Inflammatory macrophage (primary cell): Measurements from ENCODE around the gene LETM1.

Experiments
- DNase-seq, 2 donors: peaks; one replicate each; pipeline ENCODE4 v3.0.0-alpha.2; 2020 to 2022

Gene LETM1

DNA sequence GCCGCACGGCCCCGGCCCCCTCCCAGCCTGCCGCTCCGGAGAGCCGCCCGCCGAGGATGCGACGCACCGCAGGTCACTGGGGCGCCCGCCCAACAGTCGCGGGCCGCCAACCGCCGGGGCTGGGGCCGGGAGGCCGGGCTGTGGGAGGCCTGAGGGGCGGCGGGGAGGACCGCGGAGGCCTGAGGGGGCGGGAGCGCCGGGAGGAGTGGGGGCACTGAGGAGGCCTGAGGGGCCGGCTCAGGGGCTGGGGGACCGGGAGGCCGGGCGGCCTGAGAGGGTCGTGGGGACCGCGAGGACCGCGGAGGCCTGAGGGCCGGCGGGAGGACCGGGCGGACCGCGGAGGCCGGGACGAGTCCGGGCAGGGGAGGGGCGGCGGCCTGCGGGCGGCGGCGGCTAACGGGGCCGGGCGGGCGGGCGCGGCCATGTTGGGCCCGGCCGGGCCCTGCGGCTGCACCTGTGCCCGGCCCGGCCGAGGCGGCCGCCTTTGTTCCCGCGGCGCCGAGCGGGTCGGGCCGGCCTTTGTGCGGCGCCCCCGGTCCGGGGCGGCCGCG, 15.6 kb upstream of the LETM1 start:
- no peak for DNase-seq

DNA sequence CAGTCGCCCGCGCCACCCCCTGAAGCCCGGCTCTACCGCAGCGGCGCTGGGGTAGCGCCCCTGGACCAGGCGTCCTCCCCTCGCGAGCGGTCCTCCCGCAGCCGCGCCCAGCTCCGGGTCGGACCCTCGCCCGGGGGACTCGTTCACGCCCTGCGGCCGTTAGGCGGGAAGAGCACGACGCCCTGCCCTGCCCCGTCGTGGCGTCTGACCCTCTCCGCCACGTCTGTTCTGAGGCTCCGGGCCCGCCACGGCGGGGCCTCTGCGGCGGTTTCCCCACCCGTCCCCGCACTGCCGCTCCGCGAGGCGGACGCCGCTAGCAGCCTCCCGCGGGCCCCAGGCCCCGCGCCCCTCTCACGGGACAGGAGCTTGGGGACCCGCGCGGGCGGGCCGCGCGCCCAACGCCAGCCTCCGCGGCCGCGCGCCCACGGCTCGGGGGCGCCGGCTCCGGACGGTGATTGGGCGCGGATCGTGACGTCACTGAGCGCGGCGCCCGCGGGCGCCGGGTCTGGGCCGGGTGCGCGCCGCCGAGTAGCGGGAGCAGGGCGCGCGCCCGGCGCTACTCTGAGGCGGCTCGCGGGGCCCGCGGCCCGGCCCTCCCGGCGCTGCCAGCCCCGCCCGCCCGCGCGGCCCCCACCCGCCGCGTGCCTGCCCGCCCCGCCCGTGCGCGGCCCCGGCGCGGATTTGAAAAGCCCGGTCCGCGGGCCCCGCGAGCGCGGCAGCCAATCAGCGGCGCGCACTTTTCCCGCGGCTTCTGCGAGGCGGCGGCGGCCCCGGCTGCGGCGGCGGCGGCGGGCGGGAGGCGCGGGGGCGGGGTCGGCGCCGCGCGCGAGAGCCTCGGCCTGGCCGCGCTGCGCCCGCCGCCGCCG, 14.9 kb upstream of the LETM1 start, which contains the start of gene NSD2:
Gene NSD2 (plus strand): TSS at position 816 of the 866 bp plus-strand sequence. CDS start 29,262 bp downstream, outside the sequence.
- peak; percentile 86 to 93 for DNase-seq

DNA sequence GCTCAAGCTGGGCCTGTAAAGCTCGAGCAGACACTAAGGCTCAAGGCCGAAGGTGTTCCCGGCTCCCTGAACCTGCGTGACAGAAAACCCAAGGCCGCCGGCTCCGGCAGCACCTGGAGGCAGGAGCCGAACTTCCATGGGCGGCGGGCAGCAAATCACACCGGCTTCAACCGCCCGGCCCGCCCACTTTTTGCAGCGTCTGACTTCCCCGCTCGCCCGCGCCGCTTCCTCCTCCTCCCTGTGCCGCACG, 14.3 kb upstream of the LETM1 start:
- DNase-seq = peak; percentile 68 to 75

- no peak for DNase-seq
These were observed 13.8 kb upstream of the LETM1 start for GRCh38 chr4:1869530-1870327.

DNA sequence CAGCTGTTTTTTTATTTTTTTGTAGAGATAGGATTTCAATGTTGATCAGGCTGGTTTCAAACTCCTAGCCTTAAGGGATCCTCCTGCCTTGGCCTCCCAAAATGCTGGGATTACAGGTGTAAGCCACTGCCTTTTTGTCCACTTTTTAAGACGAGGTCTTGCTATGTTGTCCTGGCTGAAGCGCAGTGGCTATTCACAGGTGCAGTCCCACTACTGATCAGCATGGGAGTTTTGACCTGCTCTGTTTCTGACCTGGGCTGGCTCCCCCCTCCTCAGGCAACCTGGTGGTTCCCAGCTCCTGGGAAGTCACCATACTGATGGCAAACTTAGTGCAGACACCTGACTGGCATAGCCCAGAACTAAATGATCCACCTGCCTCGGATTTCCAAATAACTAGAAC, 13.0 kb upstream of the LETM1 start:
- DNase-seq = no peak

DNA sequence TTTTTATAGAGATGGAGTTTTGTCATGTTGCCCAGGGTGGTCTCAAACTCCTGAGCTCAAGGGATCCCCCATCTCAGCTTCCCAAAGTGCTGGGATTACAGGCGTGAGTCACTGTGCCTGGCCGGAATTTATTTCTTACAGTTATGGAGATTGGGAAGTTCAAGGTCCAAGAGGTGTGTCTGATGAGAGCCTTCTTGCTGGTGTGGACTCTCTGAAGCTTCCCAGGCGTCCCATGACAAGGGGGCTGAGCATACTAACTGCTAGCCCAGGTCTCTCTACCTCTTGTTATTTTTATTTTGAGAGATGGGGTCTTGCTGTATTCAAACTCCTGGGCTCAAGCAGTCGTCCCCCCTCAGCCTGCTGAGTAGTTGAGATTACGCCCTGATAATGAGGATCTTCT, 12.3 kb upstream of the LETM1 start:
- DNase-seq = no peak

DNA sequence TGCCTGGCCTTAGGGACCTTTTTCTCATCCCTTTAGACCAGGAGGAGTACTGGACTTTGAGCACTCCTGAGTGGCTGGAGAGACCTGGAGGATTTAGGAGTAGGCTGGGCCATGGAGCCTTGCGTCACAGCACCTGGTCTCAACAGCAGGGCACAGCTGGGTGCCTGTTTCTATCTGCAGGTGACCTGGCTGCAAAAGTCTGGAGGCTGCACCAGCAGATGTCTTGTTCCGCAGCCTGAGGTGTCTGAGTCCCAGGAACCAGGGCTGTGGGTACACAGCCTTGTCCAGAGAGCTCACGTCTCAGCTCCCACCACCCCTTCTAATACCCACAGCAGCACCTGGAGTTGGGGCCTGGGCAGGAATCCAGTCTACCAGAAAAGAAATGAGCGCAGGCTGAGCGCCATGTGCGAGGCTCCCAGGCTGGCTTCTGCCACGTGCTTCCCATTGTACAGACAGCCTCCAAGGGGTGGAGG, 10.3 kb upstream of the LETM1 start:
- no peak for DNase-seq

- DNase-seq = no peak
These were observed 8.4 kb upstream of the LETM1 start for GRCh38 chr4:1864076-1865008.

DNA sequence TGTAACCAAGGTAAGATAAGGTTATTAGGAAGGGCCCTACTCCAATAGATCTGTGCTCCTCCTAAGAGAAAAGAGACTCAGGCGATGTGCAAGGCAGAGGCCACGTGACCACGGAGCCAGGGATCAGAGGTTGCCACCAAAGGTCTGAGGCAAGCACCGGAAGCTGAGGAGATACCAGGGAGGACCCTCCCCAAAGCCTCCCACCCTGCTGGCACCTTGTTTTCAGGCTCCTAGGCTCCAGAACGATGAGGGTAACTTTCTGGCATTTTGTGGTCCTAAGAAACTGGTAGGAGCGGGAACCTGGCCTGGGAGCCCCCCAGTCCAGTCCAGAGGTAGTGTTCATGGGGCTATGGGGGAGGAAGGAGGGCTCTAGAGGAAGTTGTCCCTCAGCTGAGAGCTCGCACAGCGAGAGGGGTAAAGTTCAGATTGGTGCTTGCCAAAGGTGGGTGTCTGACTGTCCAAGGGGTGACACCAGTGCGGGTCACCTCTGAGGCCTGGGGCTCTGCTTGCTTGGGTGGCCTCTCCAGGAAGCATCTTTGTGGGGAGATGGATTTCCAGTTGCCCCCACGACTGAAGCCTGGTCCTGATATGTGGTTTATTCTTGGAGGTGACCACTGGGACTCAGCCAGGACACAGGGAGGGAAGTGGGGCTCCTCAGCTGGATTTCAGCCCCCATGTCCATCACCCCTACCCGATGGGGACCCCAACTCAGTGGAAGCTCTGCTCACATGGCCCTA, 7.5 kb upstream of the LETM1 start:
- DNase-seq = no peak

DNA sequence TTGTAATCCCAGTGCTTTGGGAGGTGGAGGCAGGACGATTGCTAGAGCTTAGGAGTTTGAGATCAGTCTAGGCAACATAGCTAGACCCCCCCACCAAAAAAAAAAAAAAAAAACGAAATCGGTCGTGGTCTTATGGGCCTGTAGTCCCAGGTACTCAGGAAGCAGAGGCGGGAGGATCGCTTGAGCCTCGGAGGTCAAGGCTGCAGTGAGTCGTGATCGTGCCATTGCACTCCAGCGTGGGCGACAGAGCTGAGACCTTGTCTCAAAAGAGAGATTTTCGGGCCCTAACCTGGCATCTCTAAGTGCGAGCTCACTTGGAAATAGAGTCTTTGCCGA, 7.0 kb upstream of the LETM1 start:
- no peak for DNase-seq

GRCh38 chr4:1862055-1862911, 6.3 kb upstream of the LETM1 start:
- DNase-seq = peak in 1 of 2 donors; percentile 19

DNA sequence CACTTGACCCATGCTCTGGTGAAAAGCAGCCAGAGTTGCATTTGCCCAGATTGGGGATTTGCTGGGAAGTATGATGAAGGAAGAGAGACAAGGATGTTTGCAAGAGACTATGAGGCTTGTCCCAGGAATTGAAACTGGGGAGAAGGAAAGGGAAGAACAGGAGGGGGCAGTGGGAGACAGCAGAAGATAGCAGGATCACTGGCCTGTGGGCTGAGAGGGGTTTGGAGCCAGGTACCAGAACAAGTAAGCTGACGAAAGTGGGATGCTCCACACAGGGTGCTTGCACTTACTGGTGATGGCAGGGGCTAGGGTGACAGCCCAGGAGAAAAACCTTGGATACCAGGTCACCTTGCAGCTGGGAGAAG, 3.4 kb upstream of the LETM1 start:
- no peak for DNase-seq

DNA sequence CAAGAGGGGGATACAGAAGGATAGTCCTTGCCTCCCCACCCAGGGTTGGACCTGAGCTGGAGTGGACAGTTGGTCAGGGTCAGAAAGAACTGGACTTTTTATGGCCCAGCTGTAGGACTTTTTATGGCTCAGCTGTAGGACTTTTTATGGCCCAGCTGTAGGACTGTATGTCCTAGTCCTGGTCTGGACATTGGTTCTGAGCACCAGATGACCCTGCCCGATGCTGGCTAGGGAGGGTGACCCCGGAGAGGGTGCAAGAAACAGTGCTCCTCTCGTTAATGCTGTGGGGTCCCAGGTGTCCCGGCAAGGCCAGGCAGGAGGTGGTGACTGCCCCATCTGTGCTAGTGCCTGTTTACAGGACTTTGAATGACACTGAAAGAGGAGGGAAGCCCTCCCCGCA, 2.0 kb upstream of the LETM1 start:
- no peak for DNase-seq

- DNase-seq = no peak
These were observed 1.2 kb upstream of the LETM1 start for GRCh38 chr4:1856943-1857699.

- DNase-seq = no peak
These were observed 454 bp downstream of the LETM1 start for GRCh38 chr4:1855333-1856070.

GRCh38 chr4:1854752-1855151, 1.2 kb downstream of the LETM1 start:
- no peak for DNase-seq

GRCh38 chr4:1852904-1853623, 2.9 kb downstream of the LETM1 start:
- no peak for DNase-seq

DNA sequence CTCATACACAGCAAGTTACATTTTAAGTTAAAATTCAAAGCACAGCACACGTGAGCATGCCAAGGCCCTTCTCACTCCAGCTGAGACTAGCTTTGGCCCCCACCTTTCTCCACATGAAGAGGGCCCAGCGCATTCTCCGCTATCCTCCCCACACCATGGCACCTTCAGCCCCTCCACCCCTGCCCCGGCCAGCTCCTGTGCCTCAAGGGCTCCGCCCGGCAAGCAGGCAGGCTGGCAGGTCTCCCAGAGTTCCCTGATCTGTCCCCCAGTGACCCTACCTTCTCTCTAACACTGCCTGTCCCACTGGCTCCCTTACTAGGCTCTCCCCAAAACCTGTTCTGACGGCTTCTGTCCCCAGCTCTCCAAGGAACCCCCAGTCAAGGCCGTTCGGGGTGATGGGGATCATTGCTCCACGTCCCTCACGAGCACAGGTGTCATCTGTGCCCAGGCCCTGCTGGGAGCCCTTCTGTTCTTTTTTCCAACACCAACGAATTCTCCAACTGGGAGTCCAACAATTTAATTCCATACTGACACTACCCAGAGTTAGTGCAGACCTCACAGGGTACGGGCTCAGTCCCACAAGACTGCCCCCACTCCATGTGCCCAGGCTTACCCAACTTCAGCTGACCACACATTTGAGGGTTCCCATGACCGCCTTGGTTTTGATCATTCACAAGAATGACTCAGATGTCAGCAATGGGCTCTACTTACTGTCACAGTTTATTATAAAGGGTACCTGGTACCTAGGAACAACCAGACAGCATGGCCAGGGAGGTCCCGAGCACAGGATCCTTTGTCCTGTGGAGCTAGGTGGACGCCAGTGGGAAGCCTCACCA, 4.2 kb downstream of the LETM1 start:
- peak; percentile 7 to 51 for DNase-seq
